ENCODE results near the gene THSD1.

DNA sequence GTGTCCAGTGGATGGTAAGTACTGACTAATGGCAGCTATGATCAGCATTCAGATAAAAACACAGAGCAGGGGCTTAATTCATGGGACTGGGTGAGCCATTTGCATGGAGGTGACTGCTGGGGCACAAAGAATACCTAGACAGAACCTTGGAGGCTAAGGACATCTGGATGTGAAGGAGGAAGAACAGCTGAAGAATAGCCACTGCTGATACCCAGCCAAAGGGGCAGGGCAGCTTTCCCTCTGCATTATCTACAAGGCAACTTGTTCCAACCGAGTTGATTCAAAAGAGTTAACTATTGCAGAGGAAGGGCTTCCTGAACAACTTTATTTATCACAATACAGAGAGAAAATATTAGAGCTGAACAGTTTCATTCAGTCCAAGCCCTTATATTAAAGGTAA lies 13.1 kb upstream of the THSD1 start:
- TF ChIP-seq CTCF (IDR thresholded peaks at IDR 0.05; ENCODE audit: low read depth, low read length): no peak
- no peak for TF ChIP-seq EZH2phosphoT487 (IDR thresholded peaks at IDR 0.05; ENCODE audit: low read depth)

All from OCI-LY3 (cell line).